H1 (cell line): ENCODE results near the gene RABEPK. TPM values are rescaled to one million over a fixed set of nuclear protein-coding genes. Genes with fewer than 3 reads are reported as not detected.
A peak's percentile ranks its signal among the peaks of the same experiment; 100 is the strongest.
"Not testable (repeated sequence)": the region's sequence is repeated elsewhere in the genome, so short reads cannot be mapped to it uniquely, and the experiment has no call there.

Experiments used
- CTCF ChIA-PET: fragments of 300-600 bp; sonication (Branson Sonifier 250); formaldehyde crosslinking; loops from one replicate; lab custom pipeline; 2021; ENCODE audit not compliant: partially characterized antibody; lab: Charles Lee
- POLR2A ChIA-PET: fragments of 300-600 bp; sonication (Branson Sonifier 250); formaldehyde crosslinking; loops from one replicate; lab custom pipeline; 2021; ENCODE audit warnings: inconsistent platforms; ENCODE audit not compliant: partially characterized antibody; lab: Charles Lee
- DNase-seq, 2 experiments: peaks; one replicate each; pipeline versions ENCODE4 v3.0.0 to v3.0.0-alpha.2; 2010 to 2022; ENCODE audit warnings: low spot score in 2 of 2, low read depth in 1 of 2, mixed read lengths in 1 of 2
- FAIRE-seq: peaks from 2 replicates; lab custom pipeline; 2011; peaks lifted over from hg19 to GRCh38; lab: Jason Lieb, UNC
- H2AFZ ChIP-seq: 2 replicates; pipeline ENCODE4 v1.8.1; 2012; ENCODE audit warnings: low read length, inconsistent platforms
- H2AK5ac ChIP-seq: 2 replicates; pipeline ENCODE4 v1.6.1; 2013; ENCODE audit warnings: low read depth, low read length
- H2BK120ac ChIP-seq: replicated peaks from 2 replicates; pipeline ENCODE3; 2013; ENCODE audit warnings: low read depth, low read length, inconsistent platforms
- H2BK12ac ChIP-seq: 2 replicates; pipeline ENCODE4 v1.6.1; 2013; ENCODE audit warnings: low read depth, low read length
- H2BK15ac ChIP-seq: 2 replicates; pipeline ENCODE4 v1.6.1; 2013; ENCODE audit warnings: low read length
- H2BK20ac ChIP-seq: 2 replicates; pipeline ENCODE4 v1.6.1; 2013; ENCODE audit warnings: low read length
- H2BK5ac ChIP-seq: 2 replicates; pipeline ENCODE4 v1.6.1; 2013; ENCODE audit warnings: low read depth, low read length
- H3K14ac ChIP-seq: 2 replicates; pipeline ENCODE4 v1.6.1; 2013; ENCODE audit warnings: inconsistent platforms; ENCODE audit not compliant: insufficient read length
- H3K18ac ChIP-seq: 2 replicates; pipeline ENCODE4 v1.6.1; 2013; ENCODE audit warnings: low read length; ENCODE audit errors: extremely low read depth
- H3K23ac ChIP-seq: 2 replicates; pipeline ENCODE4 v1.6.1; 2013; ENCODE audit warnings: inconsistent platforms; ENCODE audit not compliant: insufficient read length
- H3K23me2 ChIP-seq: 2 replicates; pipeline ENCODE4 v1.6.1; 2013; ENCODE audit warnings: low read depth, low read length
- H3K27ac ChIP-seq: 2 replicates; pipeline ENCODE4 v1.6.1; 2011; ENCODE audit warnings: low read depth, low read length, inconsistent platforms
- H3K27me3 ChIP-seq, 4 experiments: replicated peaks in 1 of 4; 1 replicate in 1 of 4; 2 replicates in 3 of 4; pipeline versions ENCODE4 v1.6.1 to v1.8.1; 2011 to 2013; ENCODE audit warnings: low read length in 3 of 4, mild to moderate bottlenecking in 3 of 4, inconsistent platforms in 2 of 4, mixed read lengths in 2 of 4, moderate library complexity in 1 of 4; ENCODE audit not compliant: control insufficient read depth in 3 of 4, insufficient read depth in 3 of 4; ENCODE audit errors: extremely low read depth in 1 of 4
- H3K36me3 ChIP-seq, 4 experiments: 2 replicates each; pipeline versions ENCODE4 v1.6.1 to v1.8.1; 2011 to 2013; ENCODE audit warnings: mild to moderate bottlenecking in 4 of 4, low read length in 3 of 4, moderate library complexity in 2 of 4, control low read depth in 1 of 4, inconsistent platforms in 1 of 4; ENCODE audit not compliant: insufficient read depth in 4 of 4, control insufficient read depth in 2 of 4
- H3K4ac ChIP-seq: replicated peaks from 2 replicates; pipeline ENCODE3; 2013; ENCODE audit warnings: low read length, low read depth, mixed read lengths, inconsistent platforms; ENCODE audit not compliant: insufficient read length
- H3K4me1 ChIP-seq, 4 experiments: replicated peaks in 1 of 4; 1 replicate in 1 of 4; 2 replicates in 3 of 4; pipeline versions ENCODE4 v1.6.1 to v1.8.1; 2011 to 2013; ENCODE audit warnings: low read length in 3 of 4, inconsistent platforms in 2 of 4, mixed read lengths in 1 of 4; ENCODE audit not compliant: insufficient read depth in 4 of 4, control insufficient read depth in 3 of 4
- H3K4me2 ChIP-seq, 2 experiments: 2 replicates each; pipeline versions ENCODE4 v1.6.1 to v1.8.1; 2011 to 2013; ENCODE audit warnings: low read depth in 2 of 2, low read length in 2 of 2, control low read depth in 1 of 2, inconsistent platforms in 1 of 2, mild to moderate bottlenecking in 1 of 2; ENCODE audit not compliant: insufficient read depth in 1 of 2
- H3K4me3 ChIP-seq, 4 experiments: fragments of 200-600, 300-600 bp in 1 of 4; sonication (generic), shearing (Covaris generic), sonication (Bioruptor Twin) in 1 of 4; 2 replicates each; pipeline versions ENCODE4 v1.5.1 to v1.8.1; 2011 to 2016; ENCODE audit warnings: low read length in 4 of 4, low read depth in 3 of 4, control low read depth in 2 of 4, inconsistent platforms in 2 of 4, mild to moderate bottlenecking in 2 of 4, mixed read lengths in 1 of 4, moderate library complexity in 1 of 4; ENCODE audit not compliant: insufficient read depth in 2 of 4; ENCODE audit errors: extremely low read depth in 1 of 4
- H3K56ac ChIP-seq: replicated peaks from 2 replicates; pipeline ENCODE3; 2013; ENCODE audit warnings: low read depth, mild to moderate bottlenecking, mixed read lengths, low read length, inconsistent platforms; ENCODE audit not compliant: insufficient read length
- H3K79me1 ChIP-seq: 2 replicates; pipeline ENCODE4 v1.6.1; 2013; ENCODE audit warnings: low read depth, low read length, control low read depth
- H3K79me2 ChIP-seq, 2 experiments: 2 replicates each; pipeline versions ENCODE4 v1.6.1 to v1.8.1; 2012 to 2013; ENCODE audit warnings: low read length in 2 of 2, mild to moderate bottlenecking in 2 of 2, inconsistent platforms in 1 of 2; ENCODE audit not compliant: insufficient read depth in 2 of 2, control insufficient read depth in 1 of 2
- H3K9ac ChIP-seq, 4 experiments: replicated peaks in 1 of 4; 1 replicate in 1 of 4; 2 replicates in 3 of 4; pipeline versions ENCODE4 v1.6.1 to v1.8.1; 2011 to 2013; ENCODE audit warnings: low read depth in 3 of 4, low read length in 3 of 4, control low read depth in 2 of 4, mild to moderate bottlenecking in 2 of 4, moderate library complexity in 2 of 4, inconsistent platforms in 1 of 4; ENCODE audit errors: extremely low read depth in 1 of 4
- H3K9me3 ChIP-seq, 2 experiments: 2 replicates each; pipeline versions ENCODE4 v1.6.1 to v1.8.1; 2012 to 2013; ENCODE audit warnings: mild to moderate bottlenecking in 2 of 2, moderate library complexity in 2 of 2, control low read depth in 1 of 2, inconsistent platforms in 1 of 2, low read depth in 1 of 2, low read length in 1 of 2, mixed read lengths in 1 of 2; ENCODE audit not compliant: insufficient read depth in 2 of 2
- H4K20me1 ChIP-seq, 2 experiments: replicated peaks in 1 of 2; 2 replicates each; pipeline versions ENCODE3 to v1.8.1; 2011 to 2013; ENCODE audit warnings: inconsistent platforms in 2 of 2, low read length in 2 of 2, mild to moderate bottlenecking in 1 of 2; ENCODE audit not compliant: insufficient read depth in 2 of 2, control insufficient read depth in 1 of 2
- H4K5ac ChIP-seq: 2 replicates; pipeline ENCODE4 v1.6.1; 2013; ENCODE audit warnings: low read length, low read depth, mixed read lengths, inconsistent platforms; ENCODE audit not compliant: insufficient read length
- H4K8ac ChIP-seq: 2 replicates; pipeline ENCODE4 v1.8.0; 2013; ENCODE audit warnings: mild to moderate bottlenecking, moderate library complexity, low read length, inconsistent platforms; ENCODE audit not compliant: insufficient read depth; ENCODE audit errors: extremely low read depth
- H4K91ac ChIP-seq: replicated peaks from 2 replicates; pipeline ENCODE3; 2013; ENCODE audit warnings: low read length, mixed read lengths, inconsistent platforms; ENCODE audit not compliant: insufficient read length
- WGBS, 2 experiments: shearing (Covaris generic) in 1 of 2; methylation state at CpG; one replicate each; pipeline versions ENCODE4 v1.1.6 to v1.1.7; 2013 to 2015; ENCODE audit warnings: low lambda C conversion rate in 2 of 2, mixed read lengths in 2 of 2, inconsistent platforms in 1 of 2, low coverage in 1 of 2, missing lambda C conversion rate in 1 of 2; ENCODE audit not compliant: insufficient replicate concordance in 2 of 2, insufficient coverage in 1 of 2, insufficient read length in 1 of 2; ENCODE audit errors: extremely low coverage in 1 of 2, missing lambda C conversion rate in 1 of 2; 5-methylcytosine and 5-hydroxymethylcytosine counted together
- polyA plus RNA-seq, 7 experiments: library from polyadenylated mRNA; depleted of rRNA in 3 of 7; stranded (reverse) in 5 of 7; unstranded in 2 of 7; fragments of >200 nt in 5 of 7; fragments of 200-250 nt in 2 of 7; gene quantifications; 1 replicate in 5 of 7; 2 replicates in 1 of 7; 4 replicates in 1 of 7; pipeline versions ENCODE4 v1.2.1 to v1.2.3, GENCODE V29; 2011 to 2013; ENCODE audit warnings: missing spikeins in 2 of 7, mixed read lengths in 2 of 7
- total RNA-seq: library from RNA; stranded (reverse); fragmentation: NEBNext Ultra II Directional; extraction: Animal tissue kit (Norgen Biotek cat#: 25700); gene quantifications from 2 replicates; pipeline ENCODE4 v1.2.1, GENCODE V29; 2021

Gene RABEPK
- total and polyA plus RNA-seq, 2 of the 8 experiments (the other 6 are each of a cell fraction or from before 2014, with no cell fraction given), result 26.3 to 34.3 TPM

DNA sequence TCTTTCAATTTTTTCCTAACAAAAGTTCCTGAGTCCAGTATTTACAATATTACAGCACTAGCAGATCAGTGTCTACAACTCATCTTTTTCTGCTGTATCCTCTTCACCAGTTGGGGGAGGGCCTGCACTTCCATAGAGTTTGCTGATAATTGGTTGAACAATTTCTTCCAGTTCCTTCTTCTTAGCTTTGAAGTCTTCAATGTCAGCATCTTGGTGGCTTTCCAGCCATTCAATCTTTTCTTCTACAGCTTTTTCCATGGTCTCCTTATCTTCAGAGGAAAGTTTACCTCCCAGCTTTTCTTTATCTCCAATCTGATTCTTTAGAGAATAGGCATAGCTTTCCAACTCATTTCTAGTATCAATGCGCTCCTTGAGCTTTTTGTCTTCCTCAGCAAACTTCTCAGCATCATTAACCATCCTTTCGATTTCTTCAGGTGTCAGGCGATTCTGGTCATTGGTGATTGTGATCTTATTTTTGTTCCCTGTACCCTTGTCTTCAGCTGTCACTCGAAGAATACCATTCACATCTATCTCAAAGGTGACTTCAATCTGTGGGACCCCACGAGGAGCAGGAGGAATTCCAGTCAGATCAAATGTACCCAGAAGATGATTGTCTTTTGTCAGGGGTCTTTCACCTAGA, 36.3 kb downstream of the RABEPK start:
- H3K18ac ChIP-seq, H2AFZ ChIP-seq, H3K9me3 ChIP-seq, H2BK12ac ChIP-seq, H3K9ac ChIP-seq, H2BK20ac ChIP-seq, CTCF ChIA-PET, H3K4me1 ChIP-seq, H3K23me2 ChIP-seq, DNase-seq, FAIRE-seq, H4K8ac ChIP-seq, H4K91ac ChIP-seq, H3K27ac ChIP-seq, H2BK15ac ChIP-seq, H3K14ac ChIP-seq, H2BK5ac ChIP-seq, H3K4me2 ChIP-seq, H3K56ac ChIP-seq, H2AK5ac ChIP-seq, H2BK120ac ChIP-seq, H3K4ac ChIP-seq, H3K23ac ChIP-seq, H3K79me1 ChIP-seq, H4K5ac ChIP-seq, H3K27me3 ChIP-seq: not testable (repeated sequence)
- 85% methylated on average over 5 of the region's 5 CpGs; no CpG with 5 or more reads in 1 of the 2 experiments for WGBS, 2 experiments
- Histone ChIP-seq H4K20me1 (peaks cover 0 to 17% of the 10 kb centered on the region in 2 experiments), H3K4me3 (0 out of 8 replicates have a peak overlapping the region, but pooled peaks of 1 of the 4 experiments have one; percentile 5), H3K79me2 (peaks cover 7 to 33% of the 10 kb centered on the region in 2 experiments), H3K36me3 (peaks cover 23 to 61% (median 43%) of the 10 kb centered on the region in 4 experiments)
- POLR2A ChIA-PET, result interaction anchor here (0.6 to 1.5 kb wide), 4 partner anchors 9 to 307 kb away, joined by 3 to 4 read pairs (median 4); no protein-coding TSS in a partner anchor
